ENCODE measurements around the gene RAB15.

GRCh38 chr14:64939817-64940190, 32.3 kb downstream of the RAB15 start:
- TF ChIP-seq CTCF (conservative IDR thresholded peaks at IDR 0.05; ENCODE audit: low read depth, low read length) (no peak), EZH2 (IDR thresholded peaks at IDR 0.05; ENCODE audit: low read length, unreplicated experiment) (no peak)

All from PC-3 (cell line).